SU-DHL-6 (cell line): ENCODE measurements around the gene GAS7.

Source experiments
- H2AFZ ChIP-seq: fragments of 200-600 bp; sonication (generic); 2 replicates; pipeline ENCODE4 v1.6.1; 2014; ENCODE audit warnings: low read depth, mild to moderate bottlenecking, moderate library complexity, mixed read lengths, antibody characterized with exemption, low read length; ENCODE audit not compliant: severe bottlenecking
- H3F3A ChIP-seq: fragments of 200-600 bp; shearing (Covaris generic); 2 replicates; pipeline ENCODE4 v1.6.0; 2016; ENCODE audit warnings: antibody characterized with exemption, mild to moderate bottlenecking; ENCODE audit not compliant: insufficient read depth
- H3K27ac ChIP-seq: fragments of 200-600 bp; sonication (generic); 2 replicates; pipeline ENCODE4 v1.5.1; 2016; ENCODE audit warnings: low read depth, mild to moderate bottlenecking, low read length, moderate library complexity, mixed read lengths
- H3K27me3 ChIP-seq: fragments of 200-600 bp; sonication (generic), shearing (Covaris generic); 2 replicates; pipeline ENCODE4 v1.6.0; 2014; ENCODE audit warnings: mild to moderate bottlenecking, low read length
- H3K36me3 ChIP-seq: fragments of 200-600 bp; sonication (generic); 2 replicates; pipeline ENCODE4 v1.6.1; 2014; ENCODE audit warnings: mild to moderate bottlenecking, low read length, mixed read lengths
- H3K4me2 ChIP-seq: fragments of 300-600, 200-600 bp; shearing (Covaris generic), sonication (generic); 2 replicates; pipeline ENCODE4 v1.6.0; 2014; ENCODE audit warnings: low read length, low read depth, mild to moderate bottlenecking; ENCODE audit not compliant: poor library complexity, severe bottlenecking
- H3K4me3 ChIP-seq: fragments of 200-600 bp; sonication (generic); 2 replicates; pipeline ENCODE4 v1.5.1; 2014; ENCODE audit warnings: antibody characterized with exemption, low read length, mild to moderate bottlenecking, mixed read lengths; ENCODE audit not compliant: insufficient read depth, poor library complexity, severe bottlenecking
- H3K79me2 ChIP-seq: fragments of 200-600 bp; sonication (generic); 2 replicates; pipeline ENCODE4 v1.6.1; 2014; ENCODE audit warnings: mild to moderate bottlenecking, low read length, moderate library complexity; ENCODE audit not compliant: insufficient read depth
- H3K9ac ChIP-seq: fragments of 200-600 bp; sonication (generic); 2 replicates; pipeline ENCODE4 v1.7.0; 2014; ENCODE audit warnings: mild to moderate bottlenecking, low read length
- H3K9me2 ChIP-seq: fragments of 200-600 bp; sonication (generic); replicated peaks from 2 replicates; pipeline ENCODE4 v1.6.1; 2014; ENCODE audit warnings: low read length; ENCODE audit not compliant: insufficient read depth
- H3K9me3 ChIP-seq: fragments of 200-600 bp; sonication (generic); 2 replicates; pipeline ENCODE4 v1.6.1; 2014; ENCODE audit warnings: low read length, mixed read lengths; ENCODE audit not compliant: insufficient read depth
- H4K20me1 ChIP-seq: fragments of 200-600 bp; sonication (generic); 2 replicates; pipeline ENCODE4 v1.6.1; 2014; ENCODE audit warnings: low read depth, mild to moderate bottlenecking, antibody characterized with exemption, low read length, moderate library complexity, mixed read lengths
- EZH2phosphoT487 ChIP-seq: fragments of 200-600 bp; sonication (generic), shearing (Covaris generic); conservative IDR thresholded peaks from 2 replicates; pipeline ENCODE4 v1.6.1; 2018; ENCODE audit warnings: mild to moderate bottlenecking, antibody characterized with exemption, low read length, moderate library complexity, mixed read lengths
- TF ChIP-seq, protein P1 (sequence below): fragments of 200-600 bp; sonication (generic); IDR thresholded peaks from one replicate; pipeline ENCODE4 v1.5.1; 2017; ENCODE audit warnings: antibody characterized with exemption, mild to moderate bottlenecking, low read length, moderate library complexity; ENCODE audit not compliant: insufficient read depth, poor library complexity, severe bottlenecking

Gene GAS7

DNA sequence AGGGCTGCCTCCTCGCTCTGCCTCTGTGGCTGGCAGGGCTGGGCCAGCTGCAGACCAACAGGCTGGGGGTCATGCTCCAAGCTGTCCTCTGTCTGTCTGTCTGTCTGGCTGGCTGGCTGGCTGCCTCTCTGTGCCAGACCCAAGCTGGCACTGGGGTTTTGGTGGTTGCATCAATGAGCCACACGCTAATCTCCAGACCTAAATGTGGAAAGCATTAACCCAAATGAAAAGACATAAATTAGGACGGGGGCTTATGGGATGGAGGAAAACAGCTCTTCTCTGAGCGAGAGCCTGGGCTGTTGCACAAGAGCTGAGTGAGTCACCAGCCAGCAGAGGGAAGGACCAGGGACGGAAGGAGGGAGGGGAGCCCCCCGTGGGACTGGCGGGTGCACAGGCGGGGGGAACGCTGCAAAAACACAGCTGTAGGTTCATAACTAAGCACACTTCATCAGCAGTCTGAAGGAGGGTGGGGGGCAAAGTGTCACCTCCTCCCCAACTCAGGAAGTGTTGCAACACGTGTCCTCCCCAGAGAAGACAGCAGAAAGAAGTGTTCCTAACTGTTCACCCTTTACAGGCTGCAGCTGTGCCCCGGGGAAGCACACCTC is 83.4 kb downstream of the GAS7 start:
- H3K4me2 ChIP-seq, result no peak overlapping the region
- H3K4me3 ChIP-seq, result no peak overlapping the region
- H2AFZ ChIP-seq, result no peak overlapping the region
- no peaks in the 10 kb centered on the region for H3F3A ChIP-seq
- TF ChIP-seq EZH2phosphoT487, result no peak
- H4K20me1 ChIP-seq, result no peaks in the 10 kb centered on the region
- no peaks in the 10 kb centered on the region for H3K79me2 ChIP-seq
- no peak overlapping the region for H3K9ac ChIP-seq
- no peaks in the 10 kb centered on the region for H3K36me3 ChIP-seq
- no peaks in the 10 kb centered on the region for H3K9me3 ChIP-seq
- H3K27ac ChIP-seq, result no peak overlapping the region
- H3K9me2 ChIP-seq, result no peaks in the 10 kb centered on the region
- H3K27me3 ChIP-seq, result no peaks in the 10 kb centered on the region

DNA sequence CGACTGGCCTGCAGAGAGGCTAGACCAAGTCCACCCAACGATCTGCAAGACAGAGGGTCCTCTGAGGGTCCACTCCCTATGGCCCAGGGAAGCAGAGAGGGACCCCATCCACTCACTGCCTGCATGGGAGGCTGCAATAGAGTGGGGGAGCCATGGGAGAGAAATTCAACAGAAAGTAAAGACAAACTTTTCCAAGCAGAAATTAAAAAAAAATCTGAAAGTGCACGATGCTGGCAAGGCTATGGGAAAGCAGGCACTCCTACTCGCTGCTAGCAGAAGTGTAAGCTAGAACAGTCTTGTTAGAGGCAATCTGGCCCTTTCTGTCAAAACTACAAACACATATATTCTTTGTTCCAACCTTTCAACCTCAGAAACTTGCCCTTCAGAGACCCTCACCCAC is 85.4 kb downstream of the GAS7 start:
- Histone ChIP-seq H4K20me1 (no peaks in the 10 kb centered on the region), H3K4me3 (no peak overlapping the region), H3K27ac (no peak overlapping the region), H3K79me2 (no peaks in the 10 kb centered on the region), H3K9ac (no peak overlapping the region), H3K9me3 (no peaks in the 10 kb centered on the region), H3K27me3 (no peaks in the 10 kb centered on the region; the same call in 1 of the 2 replicates), H3K9me2 (no peaks in the 10 kb centered on the region), H3K36me3 (no peaks in the 10 kb centered on the region), H3F3A (no peaks in the 10 kb centered on the region), H3K4me2 (no peak overlapping the region), H2AFZ (no peak overlapping the region)
- TF ChIP-seq EZH2phosphoT487, result no peak
- TF ChIP-seq, protein P1, sequence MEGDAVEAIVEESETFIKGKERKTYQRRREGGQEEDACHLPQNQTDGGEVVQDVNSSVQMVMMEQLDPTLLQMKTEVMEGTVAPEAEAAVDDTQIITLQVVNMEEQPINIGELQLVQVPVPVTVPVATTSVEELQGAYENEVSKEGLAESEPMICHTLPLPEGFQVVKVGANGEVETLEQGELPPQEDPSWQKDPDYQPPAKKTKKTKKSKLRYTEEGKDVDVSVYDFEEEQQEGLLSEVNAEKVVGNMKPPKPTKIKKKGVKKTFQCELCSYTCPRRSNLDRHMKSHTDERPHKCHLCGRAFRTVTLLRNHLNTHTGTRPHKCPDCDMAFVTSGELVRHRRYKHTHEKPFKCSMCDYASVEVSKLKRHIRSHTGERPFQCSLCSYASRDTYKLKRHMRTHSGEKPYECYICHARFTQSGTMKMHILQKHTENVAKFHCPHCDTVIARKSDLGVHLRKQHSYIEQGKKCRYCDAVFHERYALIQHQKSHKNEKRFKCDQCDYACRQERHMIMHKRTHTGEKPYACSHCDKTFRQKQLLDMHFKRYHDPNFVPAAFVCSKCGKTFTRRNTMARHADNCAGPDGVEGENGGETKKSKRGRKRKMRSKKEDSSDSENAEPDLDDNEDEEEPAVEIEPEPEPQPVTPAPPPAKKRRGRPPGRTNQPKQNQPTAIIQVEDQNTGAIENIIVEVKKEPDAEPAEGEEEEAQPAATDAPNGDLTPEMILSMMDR, result no peak

DNA sequence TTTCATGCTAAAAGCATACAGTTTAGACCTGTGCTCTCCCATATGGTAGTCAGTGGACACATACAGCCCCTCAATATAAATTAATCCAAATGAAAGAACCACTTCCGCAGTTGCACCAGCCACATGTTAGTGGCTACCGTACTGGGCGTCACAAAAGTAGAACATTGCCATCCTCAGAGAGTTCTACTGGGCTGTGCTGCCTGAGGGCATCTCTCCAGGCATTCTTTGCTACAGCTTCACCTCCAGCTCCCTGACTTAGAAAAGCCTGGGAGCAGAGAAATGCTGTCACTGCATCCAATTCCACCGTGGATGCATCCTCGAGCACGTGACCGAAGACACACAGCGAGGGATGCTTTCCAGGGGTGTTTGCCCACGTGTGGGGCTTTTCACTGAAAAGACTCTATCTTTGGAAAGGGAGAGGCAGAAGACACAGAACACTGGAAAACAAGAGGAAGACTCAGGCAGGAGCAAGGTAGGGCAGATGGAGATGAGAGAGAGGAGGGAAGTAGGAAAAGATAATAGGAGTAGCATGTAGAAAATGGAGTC is 86.4 kb downstream of the GAS7 start:
- Histone ChIP-seq H3K27me3 (no peaks in the 10 kb centered on the region; the same call in 1 of the 2 replicates), H3K79me2 (no peaks in the 10 kb centered on the region), H4K20me1 (no peaks in the 10 kb centered on the region), H3F3A (no peaks in the 10 kb centered on the region), H3K9ac (no peak overlapping the region), H3K36me3 (no peaks in the 10 kb centered on the region), H3K27ac (no peak overlapping the region), H2AFZ (no peak overlapping the region), H3K9me2 (no peaks in the 10 kb centered on the region), H3K4me3 (no peak overlapping the region), H3K4me2 (no peak overlapping the region), H3K9me3 (no peaks in the 10 kb centered on the region)
- TF ChIP-seq, protein P1, result no peak
- TF ChIP-seq EZH2phosphoT487, result no peak

DNA sequence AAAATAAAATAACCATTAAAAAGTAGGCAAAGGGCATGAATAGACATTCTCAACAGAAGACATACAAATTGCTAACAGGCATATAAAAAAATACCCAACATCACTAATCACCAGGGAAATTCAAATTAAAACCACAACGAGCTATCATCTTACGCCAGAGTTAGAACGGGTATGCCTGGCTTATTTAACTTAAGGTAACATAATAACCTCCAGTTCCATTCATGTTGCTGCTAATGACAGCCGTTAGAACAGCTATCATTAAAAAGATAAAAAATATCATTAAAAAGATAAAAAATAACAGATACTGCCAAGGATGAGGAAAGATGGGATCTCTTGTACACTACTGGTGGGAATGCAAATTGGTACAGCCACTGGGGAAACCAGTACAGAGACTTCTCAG is 89.3 kb downstream of the GAS7 start:
- no peaks in the 10 kb centered on the region for H3K9me2 ChIP-seq
- no peaks in the 10 kb centered on the region for H3K36me3 ChIP-seq
- no peaks in the 10 kb centered on the region; the same call in 1 of the 2 replicates for H3K27me3 ChIP-seq
- H4K20me1 ChIP-seq, result no peaks in the 10 kb centered on the region
- no peak overlapping the region for H3K9ac ChIP-seq
- H3K9me3 ChIP-seq, result no peaks in the 10 kb centered on the region
- H3K79me2 ChIP-seq, result no peaks in the 10 kb centered on the region
- no peak overlapping the region for H3K4me2 ChIP-seq
- H3F3A ChIP-seq, result no peaks in the 10 kb centered on the region
- H3K27ac ChIP-seq, result no peak overlapping the region
- H3K4me3 ChIP-seq, result no peak overlapping the region
- TF ChIP-seq, protein P1, result no peak
- TF ChIP-seq EZH2phosphoT487, result no peak
- H2AFZ ChIP-seq, result no peak overlapping the region
